Epidermal melanocyte (primary cell): Measurements from ENCODE around the gene TJP2.
A peak's percentile ranks its signal among the peaks of the same experiment; 100 is the strongest.

Experiments
- DNase-seq: peaks from one replicate; pipeline ENCODE4 v3.0.0; 2011; ENCODE audit warnings: low spot score; ENCODE audit not compliant: insufficient read length

The TJP2 gene

GRCh38 chr9:69173891-69174615, at the start of gene TJP2:
Gene TJP2 (plus strand): TSS chr9:69174277. CDS start chr9:69174373, 96 bp downstream.
- DNase-seq, result no peak

- peak; percentile 55 for DNase-seq
These were observed 43.3 kb upstream of the TJP2 start for GRCh38 chr9:69130456-69131441.

DNA sequence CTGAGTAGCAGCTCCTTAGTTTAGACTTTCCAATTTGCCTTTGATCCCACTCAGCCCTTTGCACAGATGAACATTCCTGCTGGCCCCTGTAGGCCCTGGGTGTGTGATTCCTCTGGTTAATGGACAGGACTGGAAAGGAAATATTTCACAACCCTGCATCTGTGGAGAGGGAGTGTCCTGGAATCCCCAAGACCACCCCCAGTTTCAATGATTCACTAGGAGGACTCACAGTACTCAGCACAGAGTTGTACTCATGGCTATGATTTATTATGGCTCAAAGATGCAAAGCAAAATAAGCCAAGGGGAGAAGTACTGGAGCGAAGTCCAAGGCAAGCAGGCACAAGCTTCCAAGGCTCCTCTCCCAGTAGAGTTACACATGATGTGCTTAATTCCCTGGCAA, 42.4 kb upstream of the TJP2 start:
- no peak for DNase-seq

GRCh38 chr9:69132361-69132760, 41.7 kb upstream of the TJP2 start:
- DNase-seq, result no peak

- DNase-seq, result no peak
These were observed 39.7 kb upstream of the TJP2 start for GRCh38 chr9:69134412-69134811.

GRCh38 chr9:69136185-69136584, 37.9 kb upstream of the TJP2 start:
- DNase-seq, result no peak

- no peak for DNase-seq
These were observed 37.3 kb upstream of the TJP2 start for GRCh38 chr9:69136779-69137178.

DNA sequence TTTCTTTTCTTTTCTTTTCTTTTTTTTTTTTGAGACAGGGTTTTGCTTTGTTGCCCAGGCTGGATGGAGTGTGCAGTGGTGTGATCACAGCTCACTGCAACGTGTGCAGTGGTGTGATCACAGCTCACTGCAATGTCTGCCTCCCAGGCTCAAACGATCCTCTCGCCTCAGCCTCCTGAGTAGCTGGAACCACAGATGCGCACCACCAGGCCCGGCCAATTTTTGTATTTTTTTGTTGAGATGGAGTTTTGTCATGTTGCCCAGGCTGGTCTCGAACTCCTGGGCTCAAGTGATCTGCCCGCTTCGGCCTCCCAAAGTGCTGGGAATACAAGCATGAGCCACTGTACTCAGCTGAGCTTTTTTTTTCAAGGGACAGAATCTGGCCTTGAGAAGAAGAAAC, 36.8 kb upstream of the TJP2 start:
- no peak for DNase-seq

- no peak for DNase-seq
These were observed 34.5 kb upstream of the TJP2 start for GRCh38 chr9:69139596-69139995.

- DNase-seq, result no peak
These were observed 33.8 kb upstream of the TJP2 start for GRCh38 chr9:69140123-69140735.

DNA sequence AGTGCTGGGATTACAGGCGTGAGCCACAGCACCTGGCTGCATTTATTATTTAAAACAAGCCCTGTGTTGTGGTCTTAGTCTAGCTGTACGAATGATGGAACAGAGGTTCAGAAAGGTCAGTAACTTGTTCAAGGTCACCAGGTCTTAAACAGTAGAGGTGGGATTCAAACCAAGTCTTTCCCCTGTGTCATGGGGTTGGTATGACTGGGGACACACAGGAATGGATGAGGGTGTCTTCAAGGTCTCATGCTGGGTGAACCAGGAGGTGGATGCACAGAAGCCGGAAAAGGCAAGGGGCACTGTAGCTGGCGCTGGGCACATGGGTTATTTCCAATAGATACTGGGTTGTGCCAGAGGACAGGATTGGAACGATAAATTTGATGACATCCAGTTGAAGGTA, 32.2 kb upstream of the TJP2 start:
- no peak for DNase-seq

DNA sequence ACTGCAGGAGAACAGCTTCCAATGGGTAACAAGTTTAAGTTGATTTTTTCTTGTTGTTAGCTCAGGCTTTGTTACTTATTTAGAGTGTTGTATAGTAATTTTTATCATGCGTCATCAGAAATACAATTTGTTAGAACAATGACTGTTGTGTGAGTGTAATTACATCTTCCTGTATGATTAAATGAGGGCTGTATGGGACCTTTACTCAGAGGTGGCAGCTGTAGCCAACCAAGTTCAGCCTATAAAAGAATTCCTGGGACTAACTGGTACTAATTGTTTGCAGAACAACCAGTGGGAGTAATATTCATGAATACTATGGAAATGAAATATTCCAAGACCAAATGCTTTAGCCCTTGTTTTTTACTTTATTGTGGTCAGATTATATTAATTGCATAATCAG, 30.8 kb upstream of the TJP2 start:
- no peak for DNase-seq

DNA sequence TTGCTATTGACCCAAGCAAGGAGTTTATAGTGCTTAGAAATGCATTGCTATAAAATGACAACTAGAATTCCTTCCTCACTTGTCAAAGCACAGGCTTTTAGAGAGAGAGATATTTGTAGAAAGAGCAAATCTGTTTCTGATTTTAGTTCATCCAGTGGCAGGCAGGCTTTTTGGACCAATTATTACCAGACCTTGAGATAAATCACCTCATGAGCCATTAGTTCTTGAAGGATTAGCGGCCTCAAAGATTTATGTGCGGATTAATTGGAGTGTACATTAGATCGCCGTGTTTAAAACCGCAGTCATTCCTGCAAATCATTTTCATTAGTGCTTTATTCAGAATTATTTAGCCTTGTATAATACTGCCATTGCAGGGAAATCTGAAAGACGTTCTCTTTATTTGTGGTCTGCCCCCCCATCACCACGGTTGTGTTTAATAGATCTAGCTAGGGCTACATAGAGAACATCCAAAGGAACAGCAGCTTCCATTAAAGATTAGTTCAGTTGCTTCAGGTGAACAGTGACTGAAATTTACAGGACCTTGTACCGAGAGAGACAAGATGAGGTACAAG, 28.8 kb upstream of the TJP2 start:
- DNase-seq, result peak; percentile 43

GRCh38 chr9:69147041-69147834, 26.8 kb upstream of the TJP2 start:
- no peak for DNase-seq

DNA sequence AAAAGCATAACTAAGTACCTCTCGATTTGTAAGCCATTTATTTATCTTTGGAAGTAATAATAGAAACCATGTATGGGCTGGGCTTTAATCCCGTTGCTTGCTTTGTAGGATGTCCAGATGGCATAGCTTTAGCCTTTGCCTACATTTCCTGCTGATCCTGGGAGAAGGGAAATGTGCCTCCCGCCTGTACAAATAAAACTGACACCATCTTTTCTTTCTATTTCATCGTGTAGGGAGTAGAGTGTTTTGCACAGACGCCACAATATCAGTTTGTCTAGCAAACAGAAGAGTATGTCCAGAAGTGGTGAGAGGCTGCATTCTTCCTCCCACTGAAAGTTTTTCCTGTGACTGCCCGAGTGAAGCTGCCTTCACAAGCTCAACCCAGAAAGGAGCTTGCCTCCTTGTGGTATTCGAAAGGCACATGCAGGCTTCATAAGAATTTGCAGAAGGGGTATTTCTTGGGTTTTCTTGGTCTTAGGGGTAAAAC, 24.7 kb upstream of the TJP2 start:
- peak; percentile 17 for DNase-seq

DNA sequence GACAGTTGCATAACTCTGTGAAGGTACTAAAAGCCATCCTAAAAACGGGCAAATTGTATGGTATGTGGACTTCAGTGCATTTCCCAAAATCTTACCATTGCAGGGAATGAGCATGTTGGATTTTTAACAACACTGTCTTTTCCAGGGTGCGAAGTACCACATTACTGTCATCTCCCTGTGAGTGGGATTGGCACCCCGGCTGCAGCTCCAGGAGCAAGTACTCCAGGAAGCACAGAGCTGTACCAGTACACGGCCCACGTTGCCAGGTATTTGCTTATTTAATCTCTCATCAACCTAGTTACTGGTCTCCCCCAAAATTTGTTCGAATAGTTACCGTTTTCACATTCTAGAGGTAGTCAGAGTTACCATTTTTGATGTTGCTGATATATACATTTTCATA, 22.6 kb upstream of the TJP2 start:
- no peak for DNase-seq

DNA sequence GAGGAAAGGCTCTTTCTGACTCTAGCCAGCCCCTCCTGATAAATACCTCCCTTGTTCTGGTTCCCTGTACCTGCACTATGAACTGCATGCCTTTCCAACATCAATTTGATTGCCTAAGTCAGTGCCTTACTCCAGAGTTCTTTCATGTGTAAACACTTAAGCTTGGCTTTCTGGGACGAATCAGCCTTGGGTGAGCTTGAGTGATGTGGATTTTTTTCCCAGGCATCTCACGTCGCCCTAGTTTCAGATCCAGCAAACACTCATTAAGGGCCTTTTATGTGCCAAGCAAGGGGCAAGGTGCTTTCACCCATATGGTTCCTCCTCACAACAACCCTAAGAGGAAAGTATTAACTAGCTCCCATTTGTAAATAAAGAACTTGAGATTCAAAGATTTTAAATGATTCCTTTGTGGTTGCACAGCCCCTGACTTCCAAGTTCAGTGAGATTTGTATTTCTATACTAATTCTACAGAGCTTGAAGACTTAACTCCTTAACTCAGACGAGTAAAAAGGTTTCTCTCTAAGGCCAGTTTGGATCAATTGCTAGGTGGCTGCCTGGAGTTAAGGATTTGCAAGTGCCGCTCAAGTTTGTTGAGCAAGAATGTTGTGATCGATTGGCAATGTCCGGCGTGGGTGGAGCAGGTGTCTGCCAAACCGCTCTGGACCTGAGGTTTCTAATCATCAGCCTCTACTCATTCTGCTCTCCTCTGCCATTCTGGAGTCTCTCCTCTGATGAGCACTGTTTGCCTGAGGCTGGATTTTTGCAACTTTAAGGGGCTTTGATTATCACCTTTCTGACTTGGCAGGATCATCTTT, 20.2 kb upstream of the TJP2 start:
- no peak for DNase-seq

GRCh38 chr9:69155341-69156030, 18.6 kb upstream of the TJP2 start:
- DNase-seq, result no peak

DNA sequence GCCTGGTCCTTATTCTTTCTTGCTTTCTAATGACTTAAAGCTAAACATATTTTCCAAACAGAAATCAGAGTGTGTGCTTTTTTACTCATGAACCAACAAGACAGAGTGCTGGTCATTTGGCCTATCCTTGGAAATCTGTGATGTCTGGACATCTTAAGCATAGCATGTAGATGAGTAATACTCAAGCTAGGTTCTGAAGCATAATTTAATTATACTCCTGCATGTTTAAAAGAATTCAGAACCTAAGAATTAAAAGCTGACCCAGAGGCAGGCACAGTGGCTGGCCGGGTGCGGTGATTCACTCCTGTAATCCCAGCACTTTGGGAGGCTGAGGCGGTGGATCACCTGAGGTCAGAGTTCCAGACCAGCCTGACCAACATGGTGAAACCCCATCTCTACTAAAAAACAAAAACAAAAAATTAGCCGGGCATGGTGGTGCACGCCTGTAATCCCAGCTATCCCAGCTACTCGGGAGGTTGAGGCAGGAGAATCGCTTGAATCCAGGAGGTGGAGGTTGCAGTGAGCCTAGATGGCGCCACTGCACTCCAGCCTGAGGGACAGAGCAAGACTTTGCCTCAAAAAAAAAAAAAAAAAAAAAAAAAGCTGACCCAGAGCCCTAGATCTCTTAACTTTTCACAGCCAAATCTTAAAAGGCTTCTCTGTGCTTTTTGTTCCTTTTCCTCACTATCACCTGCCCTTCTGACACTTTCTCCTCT, 16.2 kb upstream of the TJP2 start:
- DNase-seq, result no peak
